Measurements from ENCODE around the gene PRPF19. TPM values are rescaled to one million over a fixed set of nuclear protein-coding genes. Genes with fewer than 3 reads are reported as not detected.
A peak's percentile ranks its signal among the peaks of the same experiment; 100 is the strongest.

PRPF19 gene
- total and polyA plus RNA-seq, 7 donors, result 37.1 to 92.3 (median 41.2) TPM

DNA sequence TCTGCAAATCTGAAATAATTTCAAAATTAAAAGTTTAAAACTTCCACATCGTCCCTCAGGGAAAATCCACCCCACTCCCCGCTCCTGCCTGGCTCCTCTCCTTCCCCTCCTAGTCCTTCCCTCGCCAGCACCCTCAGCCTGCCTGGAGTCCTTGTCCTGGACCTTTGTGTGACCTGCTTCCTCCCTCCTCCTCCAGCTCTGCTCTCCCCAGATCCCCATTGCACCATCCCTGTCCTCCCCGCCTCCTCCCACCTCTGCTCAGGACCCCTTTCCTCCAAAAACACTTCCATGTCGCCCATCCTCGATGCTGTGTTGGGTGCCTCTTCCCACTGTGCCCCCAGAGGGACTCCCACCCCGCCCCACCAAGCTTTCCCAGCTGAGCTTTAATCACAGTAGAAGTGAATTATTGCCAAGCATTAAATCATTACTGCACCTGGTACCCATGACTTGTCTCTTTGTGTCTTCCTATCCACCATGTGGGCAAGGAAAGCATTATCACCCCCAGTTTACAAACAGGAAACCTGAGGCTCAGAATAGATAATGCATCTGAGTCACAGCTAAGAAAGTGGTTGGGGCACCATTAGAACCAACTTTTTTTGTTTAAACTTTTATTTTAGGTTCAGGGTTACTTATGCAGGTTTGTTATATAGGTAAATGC, 41.4 kb downstream of the PRPF19 start:
- no peaks in the 10 kb centered on the region for H3K27me3 ChIP-seq
- H3K27ac ChIP-seq, result no peak overlapping the region
- no peak for TF ChIP-seq POLR2A (IDR thresholded peaks at IDR 0.05)
- no peak for TF ChIP-seq POLR2AphosphoS5 (IDR thresholded peaks at IDR 0.05)
- TF ChIP-seq, protein P1, sequence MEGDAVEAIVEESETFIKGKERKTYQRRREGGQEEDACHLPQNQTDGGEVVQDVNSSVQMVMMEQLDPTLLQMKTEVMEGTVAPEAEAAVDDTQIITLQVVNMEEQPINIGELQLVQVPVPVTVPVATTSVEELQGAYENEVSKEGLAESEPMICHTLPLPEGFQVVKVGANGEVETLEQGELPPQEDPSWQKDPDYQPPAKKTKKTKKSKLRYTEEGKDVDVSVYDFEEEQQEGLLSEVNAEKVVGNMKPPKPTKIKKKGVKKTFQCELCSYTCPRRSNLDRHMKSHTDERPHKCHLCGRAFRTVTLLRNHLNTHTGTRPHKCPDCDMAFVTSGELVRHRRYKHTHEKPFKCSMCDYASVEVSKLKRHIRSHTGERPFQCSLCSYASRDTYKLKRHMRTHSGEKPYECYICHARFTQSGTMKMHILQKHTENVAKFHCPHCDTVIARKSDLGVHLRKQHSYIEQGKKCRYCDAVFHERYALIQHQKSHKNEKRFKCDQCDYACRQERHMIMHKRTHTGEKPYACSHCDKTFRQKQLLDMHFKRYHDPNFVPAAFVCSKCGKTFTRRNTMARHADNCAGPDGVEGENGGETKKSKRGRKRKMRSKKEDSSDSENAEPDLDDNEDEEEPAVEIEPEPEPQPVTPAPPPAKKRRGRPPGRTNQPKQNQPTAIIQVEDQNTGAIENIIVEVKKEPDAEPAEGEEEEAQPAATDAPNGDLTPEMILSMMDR (IDR thresholded peaks at IDR 0.05), result no peak
- TF ChIP-seq EP300 (IDR thresholded peaks at IDR 0.05), result no peak
- peak; percentile 13 for DNase-seq
- H3K9me3 ChIP-seq, result no peaks in the 10 kb centered on the region
- 74 to 80% methylated on average over 7 of the region's 7 CpGs for WGBS, 2 donors
- intact Hi-C loops (cut with DNase I), result no loop called here
- no peaks in the 10 kb centered on the region for H3K36me3 ChIP-seq
- H3K4me1 ChIP-seq, result no peaks in the 10 kb centered on the region
- H3K4me3 ChIP-seq, result no peak overlapping the region

DNA sequence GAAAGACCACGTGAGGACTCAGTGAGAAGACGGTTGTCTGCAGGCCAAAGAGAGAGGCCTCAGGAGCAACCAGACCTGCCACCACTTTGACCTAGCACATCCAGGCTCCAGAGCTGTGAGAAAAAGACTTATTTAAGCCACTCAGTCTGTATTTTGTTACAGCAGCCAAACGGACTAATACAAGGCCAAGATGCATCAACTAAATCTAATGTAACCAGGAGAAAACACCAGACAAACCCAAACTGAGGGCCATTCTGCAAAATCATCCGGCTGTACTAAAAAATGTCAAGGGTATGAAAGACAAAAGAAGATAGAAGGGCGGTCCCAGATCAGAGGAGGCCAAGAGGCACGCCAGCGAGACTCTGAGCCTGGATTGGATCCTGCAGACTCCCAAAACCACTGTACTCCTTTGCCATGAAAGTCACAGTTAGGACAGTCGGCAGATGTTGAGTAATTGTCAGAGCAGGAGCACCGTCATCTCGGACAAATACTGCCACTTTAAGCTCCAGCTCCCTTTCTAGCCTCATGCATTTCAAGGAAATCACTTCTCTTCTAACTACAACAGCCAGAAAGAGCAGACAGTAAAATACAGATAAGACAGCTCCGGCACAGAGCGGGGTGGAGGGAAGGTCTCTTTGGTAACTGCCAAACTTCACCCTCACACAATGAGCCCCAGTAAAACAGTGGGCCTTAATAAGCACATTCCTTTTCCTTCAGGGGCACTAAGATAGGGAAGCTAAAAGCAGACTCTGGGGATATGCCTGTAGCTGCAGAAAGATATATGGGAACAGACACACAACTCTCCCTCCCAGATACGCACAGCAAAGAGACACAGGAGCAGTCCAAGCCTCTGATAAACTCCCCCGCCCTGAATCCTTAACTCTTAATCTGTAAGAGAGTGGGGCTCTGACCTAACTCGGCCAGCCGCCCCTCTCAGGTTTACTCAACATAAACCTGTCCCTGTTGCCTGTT, 42.5 kb downstream of the PRPF19 start:
- 80 to 84% methylated on average over 16 of the region's 16 CpGs for WGBS, 2 donors
- DNase-seq, result peak; percentile 20
- H3K4me1 ChIP-seq, result no peaks in the 10 kb centered on the region
- H3K27me3 ChIP-seq, result no peaks in the 10 kb centered on the region
- H3K4me3 ChIP-seq, result no peak overlapping the region
- intact Hi-C loops (cut with DNase I), result no loop called here
- H3K9me3 ChIP-seq, result no peaks in the 10 kb centered on the region
- H3K27ac ChIP-seq, result no peak overlapping the region
- H3K36me3 ChIP-seq, result no peaks in the 10 kb centered on the region
- no peak for TF ChIP-seq POLR2A (IDR thresholded peaks at IDR 0.05)
- no peak for TF ChIP-seq EP300 (IDR thresholded peaks at IDR 0.05)
- TF ChIP-seq, protein P1 (IDR thresholded peaks at IDR 0.05), result no peak

DNA sequence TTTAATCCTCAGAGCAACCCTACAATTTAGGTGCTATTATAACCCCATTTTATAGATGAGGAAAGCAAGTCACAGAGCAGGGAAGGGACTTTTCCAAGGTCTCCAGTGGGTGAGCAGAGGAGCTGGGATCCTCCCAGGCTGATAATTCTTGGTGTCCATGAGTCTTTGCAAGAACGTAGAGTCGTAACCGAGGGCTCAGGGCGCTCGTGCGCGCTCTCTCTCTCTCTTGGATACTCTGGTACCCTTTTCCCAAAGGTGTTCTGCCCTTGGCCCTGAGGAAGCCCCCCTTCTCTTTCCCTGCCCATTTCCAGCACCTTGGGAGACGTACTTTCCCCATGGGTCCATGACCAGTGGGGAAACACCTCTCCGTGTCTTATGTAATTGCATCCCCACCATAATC, 44.2 kb downstream of the PRPF19 start:
- intact Hi-C loops (cut with DNase I), result no loop called here
- no peaks in the 10 kb centered on the region for H3K27me3 ChIP-seq
- no peak overlapping the region for H3K4me3 ChIP-seq
- no peak overlapping the region for H3K27ac ChIP-seq
- WGBS, 2 donors, result 90 to 95% methylated on average over 9 of the region's 9 CpGs
- no peaks in the 10 kb centered on the region for H3K9me3 ChIP-seq
- peak; percentile 9 for DNase-seq
- no peaks in the 10 kb centered on the region for H3K4me1 ChIP-seq
- TF ChIP-seq EP300 (IDR thresholded peaks at IDR 0.05), result no peak
- TF ChIP-seq, protein P1 (IDR thresholded peaks at IDR 0.05), result no peak
- no peaks in the 10 kb centered on the region for H3K36me3 ChIP-seq

DNA sequence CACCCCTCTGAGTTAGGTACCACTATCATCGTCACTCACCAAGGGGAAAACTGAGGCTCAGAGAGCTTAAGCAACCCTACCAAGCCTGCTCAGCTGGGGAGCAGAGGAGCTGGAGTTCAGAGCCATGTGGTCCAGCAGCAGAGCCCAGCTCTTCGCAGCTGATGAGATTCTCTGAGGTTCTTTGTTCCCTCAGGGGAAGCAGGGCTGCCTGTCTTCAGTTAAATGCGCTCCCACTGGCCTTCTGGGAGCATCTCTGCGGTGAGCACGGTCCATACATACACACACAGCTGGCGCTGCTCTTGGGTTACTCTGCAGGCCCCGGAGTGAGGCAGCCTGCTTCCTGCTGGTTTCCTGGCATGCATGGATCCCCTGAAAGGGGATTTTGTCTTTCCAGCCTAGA, 45.4 kb downstream of the PRPF19 start:
- DNase-seq, result peak; percentile 42
- 43 to 82% methylated on average over 7 of the region's 7 CpGs for whole genome bisulfite sequencing, 2 donors
- Histone ChIP-seq H3K27ac (no peak overlapping the region), H3K36me3 (no peaks in the 10 kb centered on the region), H3K4me3 (no peak overlapping the region), H3K9me3 (no peaks in the 10 kb centered on the region), H3K27me3 (no peaks in the 10 kb centered on the region), H3K4me1 (no peaks in the 10 kb centered on the region)
- TF ChIP-seq POLR2AphosphoS5 (IDR thresholded peaks at IDR 0.05) (no peak), EP300 (IDR thresholded peaks at IDR 0.05) (no peak), POLR2A (IDR thresholded peaks at IDR 0.05) (no peak)
- TF ChIP-seq, protein P1 (IDR thresholded peaks at IDR 0.05), result no peak
- intact Hi-C loops (cut with DNase I), result no loop called here
